Uterus (tissue), 4 donors: Measurements from ENCODE around the gene SDHAF2. TPM values are rescaled to one million over a fixed set of nuclear protein-coding genes. Genes with fewer than 3 reads are reported as not detected.
"Not testable (repeated sequence)": the region's sequence is repeated elsewhere in the genome, so short reads cannot be mapped to it uniquely, and the experiment has no call there.

ENCODE experiments used
- DNase-seq, 2 donors: peaks; one replicate each; pipeline ENCODE4 v3.0.0-alpha.2; 2019 to 2020
- H3K27ac ChIP-seq, 2 donors: fragments of 200-600 bp; sonication (generic); 1 replicate in 1 of 2; 2 replicates in 1 of 2; pipeline ENCODE4 v1.5.1; 2016 to 2018
- H3K27me3 ChIP-seq, 2 donors: fragments of 200-600 bp; sonication (generic); one replicate each; pipeline ENCODE4 v1.5.1; 2018 to 2019; ENCODE audit warnings: control low read depth in 1 of 2
- H3K36me3 ChIP-seq, 2 donors: fragments of 200-600 bp; sonication (generic); one replicate each; pipeline ENCODE4 v1.5.1; 2019; ENCODE audit warnings: control low read depth in 1 of 2
- H3K4me1 ChIP-seq, 2 donors: fragments of 200-600 bp; sonication (generic); one replicate each; pipeline ENCODE4 v1.5.1; 2018 to 2019; ENCODE audit warnings: control low read depth in 1 of 2
- H3K4me3 ChIP-seq, 2 donors: fragments of 200-600 bp; sonication (generic); 1 replicate in 1 of 2; 2 replicates in 1 of 2; pipeline ENCODE4 v1.5.1; 2018 to 2019; ENCODE audit warnings: mild to moderate bottlenecking in 1 of 2
- H3K9me3 ChIP-seq, 2 donors: fragments of 200-600 bp; sonication (generic); one replicate each; pipeline ENCODE4 v1.5.1; 2019; ENCODE audit warnings: control low read depth in 1 of 2
- CTCF ChIP-seq, 4 experiments: fragments of 200-600 bp in 2 of 4; fragments of 450-650 bp in 2 of 4; sonication (generic) in 2 of 4; IDR thresholded peaks; one replicate each; pipeline ENCODE4 v1.5.1; 2016 to 2019; ENCODE audit warnings: antibody characterized with exemption in 4 of 4, mild to moderate bottlenecking in 2 of 4, moderate library complexity in 1 of 4
- POLR2A ChIP-seq, 2 donors: fragments of 450-650 bp; IDR thresholded peaks; one replicate each; pipeline ENCODE4 v1.6.1; 2016; ENCODE audit warnings: antibody characterized with exemption in 2 of 2, mild to moderate bottlenecking in 1 of 2, moderate library complexity in 1 of 2
- intact Hi-C: fragments of 100-400 bp; cut with DNase I; formaldehyde crosslinking; loops from one replicate; pipeline ENCODE4 v1.15.1; 2023; ENCODE audit warnings: low total_unique reads
- total RNA-seq, 4 donors: library from RNA; depleted of rRNA in 3 of 4; stranded (reverse); fragments of >200 nt in 3 of 4; gene quantifications; one replicate each; pipeline versions ENCODE4 v1.1.0 to v1.2.4, GENCODE V29; 2014 to 2023
- donor health status: DM: yes; HTN: yes; CAD: no.

SDHAF2 gene
- total RNA-seq, 4 donors from 2014 or later, result 2.8 to 43.9 (median 16.1) TPM

GRCh38 chr11:61460474-61460881, 30.6 kb downstream of the SDHAF2 start:
- no peaks in the 10 kb centered on the region for H3K4me1 ChIP-seq
- H3K9me3 ChIP-seq, result no peaks in the 10 kb centered on the region
- H3K4me3 ChIP-seq, result no peak overlapping the region
- peak in 1 of 2 donors; percentile 45 for DNase-seq
- no peaks in the 10 kb centered on the region for H3K27me3 ChIP-seq
- no peak for TF ChIP-seq POLR2A (IDR thresholded peaks at IDR 0.05)
- no peak for TF ChIP-seq CTCF (IDR thresholded peaks at IDR 0.05)
- no peak overlapping the region for H3K27ac ChIP-seq
- intact Hi-C loops, result no loop called here
- H3K36me3 ChIP-seq, result no peaks in the 10 kb centered on the region

- no peak overlapping the region for H3K27ac ChIP-seq
- H3K27me3 ChIP-seq, result no peaks in the 10 kb centered on the region
- DNase-seq, result no peak
- intact Hi-C loops, result no loop called here
- no peaks in the 10 kb centered on the region for H3K9me3 ChIP-seq
- no peaks in the 10 kb centered on the region for H3K36me3 ChIP-seq
- H3K4me1 ChIP-seq, result no peaks in the 10 kb centered on the region
- H3K4me3 ChIP-seq, result no peak overlapping the region
- TF ChIP-seq POLR2A (IDR thresholded peaks at IDR 0.05), result no peak
- no peak for TF ChIP-seq CTCF (IDR thresholded peaks at IDR 0.05)
These were observed 31.1 kb downstream of the SDHAF2 start for GRCh38 chr11:61460986-61461385.

- intact Hi-C loops, H3K36me3 ChIP-seq: not testable (repeated sequence)
These were observed 37.7 kb downstream of the SDHAF2 start for GRCh38 chr11:61467602-61468001.

GRCh38 chr11:61468002-61468401, 38.1 kb downstream of the SDHAF2 start:
- Histone ChIP-seq H3K9me3 (no peaks in the 10 kb centered on the region), H3K36me3 (no peaks in the 10 kb centered on the region), H3K4me1 (no peaks in the 10 kb centered on the region), H3K4me3 (no peak overlapping the region), H3K27me3 (no peaks in the 10 kb centered on the region), H3K27ac (no peak overlapping the region)
- no peak for DNase-seq
- TF ChIP-seq CTCF (IDR thresholded peaks at IDR 0.05) (no peak), POLR2A (IDR thresholded peaks at IDR 0.05) (no peak)
- intact Hi-C loops, result no loop called here

More at GRCh38 chr11:61467602-61468001, 37.7 kb downstream of the SDHAF2 start:
- H3K27me3 ChIP-seq, DNase-seq, H3K9me3 ChIP-seq, H3K4me1 ChIP-seq, H3K4me3 ChIP-seq, H3K27ac ChIP-seq: not testable (repeated sequence)

- no peaks in the 10 kb centered on the region for H3K36me3 ChIP-seq
- DNase-seq, result peak; percentile 50 to 60
- H3K9me3 ChIP-seq, result no peaks in the 10 kb centered on the region
- intact Hi-C loops, result no loop called here
- TF ChIP-seq CTCF (IDR thresholded peaks at IDR 0.05) (no peak), POLR2A (IDR thresholded peaks at IDR 0.05) (no peak)
- no peak overlapping the region for H3K4me3 ChIP-seq
- peak overlapping the region; percentile 69 to 71 for H3K27ac ChIP-seq
- H3K27me3 ChIP-seq, result no peaks in the 10 kb centered on the region
- no peaks in the 10 kb centered on the region for H3K4me1 ChIP-seq
These were observed 42.4 kb downstream of the SDHAF2 start for GRCh38 chr11:61472282-61472681.

GRCh38 chr11:61472868-61473267, 42.9 kb downstream of the SDHAF2 start:
- Histone ChIP-seq H3K4me1 (no peaks in the 10 kb centered on the region), H3K36me3 (no peaks in the 10 kb centered on the region), H3K27ac (peak overlapping the region; percentile 22 to 39), H3K27me3 (no peaks in the 10 kb centered on the region), H3K9me3 (no peaks in the 10 kb centered on the region), H3K4me3 (no peak overlapping the region)
- intact Hi-C loops, result no loop called here
- no peak for TF ChIP-seq CTCF (IDR thresholded peaks at IDR 0.05)
- TF ChIP-seq POLR2A (IDR thresholded peaks at IDR 0.05), result no peak
- DNase-seq, result peak; percentile 30 to 51
